ENCODE results near the gene PPP1R7. TPM values are rescaled to one million over a fixed set of nuclear protein-coding genes. Genes with fewer than 3 reads are reported as not detected.

PPP1R7 gene
- total RNA-seq, 1 donor from 2014 or later = 55.5 TPM

- Mint-ChIP-seq H3K9me3 (ENCODE audit: unreplicated experiment) (no peaks in the 10 kb centered on the region), H3K4me1 (ENCODE audit: unreplicated experiment) (no peaks in the 10 kb centered on the region), H3K36me3 (ENCODE audit: unreplicated experiment) (no peaks in the 10 kb centered on the region), H3K27ac (ENCODE audit: unreplicated experiment) (no peak overlapping the region), H3K27me3 (ENCODE audit: unreplicated experiment) (no peaks in the 10 kb centered on the region), H3K4me3 (ENCODE audit: unreplicated experiment) (no peak overlapping the region)
- DNase-seq (ENCODE audit: extremely low spot score, unreplicated experiment) = no peak
- TF ChIP-seq CTCF (IDR thresholded peaks at IDR 0.05) = no peak
Observed at GRCh38 chr2:241136661-241137260, 13.5 kb upstream of the PPP1R7 start.

- Mint-ChIP-seq H3K36me3 (ENCODE audit: unreplicated experiment) (no peaks in the 10 kb centered on the region), H3K27ac (ENCODE audit: unreplicated experiment) (no peak overlapping the region), H3K9me3 (ENCODE audit: unreplicated experiment) (no peaks in the 10 kb centered on the region), H3K4me3 (ENCODE audit: unreplicated experiment) (no peak overlapping the region), H3K4me1 (ENCODE audit: unreplicated experiment) (no peaks in the 10 kb centered on the region), H3K27me3 (ENCODE audit: unreplicated experiment) (no peaks in the 10 kb centered on the region)
- no peak for TF ChIP-seq CTCF (IDR thresholded peaks at IDR 0.05)
- DNase-seq (ENCODE audit: extremely low spot score, unreplicated experiment) = no peak
Observed at GRCh38 chr2:241137276-241138190, 12.7 kb upstream of the PPP1R7 start.

GRCh38 chr2:241138471-241138870, 11.8 kb upstream of the PPP1R7 start:
- H3K4me1 Mint-ChIP-seq (ENCODE audit: unreplicated experiment) = no peaks in the 10 kb centered on the region
- H3K4me3 Mint-ChIP-seq (ENCODE audit: unreplicated experiment) = no peak overlapping the region
- no peak for TF ChIP-seq CTCF (IDR thresholded peaks at IDR 0.05)
- no peaks in the 10 kb centered on the region for H3K27me3 Mint-ChIP-seq (ENCODE audit: unreplicated experiment)
- no peaks in the 10 kb centered on the region for H3K9me3 Mint-ChIP-seq (ENCODE audit: unreplicated experiment)
- no peak overlapping the region for H3K27ac Mint-ChIP-seq (ENCODE audit: unreplicated experiment)
- no peak for DNase-seq (ENCODE audit: extremely low spot score, unreplicated experiment)
- peaks cover 2% of the 10 kb centered on the region for H3K36me3 Mint-ChIP-seq (ENCODE audit: unreplicated experiment)

- DNase-seq (ENCODE audit: extremely low spot score, unreplicated experiment) = no peak
- Mint-ChIP-seq H3K4me3 (ENCODE audit: unreplicated experiment) (no peak overlapping the region), H3K9me3 (ENCODE audit: unreplicated experiment) (no peaks in the 10 kb centered on the region), H3K27ac (ENCODE audit: unreplicated experiment) (no peak overlapping the region), H3K27me3 (ENCODE audit: unreplicated experiment) (no peaks in the 10 kb centered on the region), H3K4me1 (ENCODE audit: unreplicated experiment) (no peaks in the 10 kb centered on the region), H3K36me3 (ENCODE audit: unreplicated experiment) (peaks cover 2% of the 10 kb centered on the region)
- TF ChIP-seq CTCF (IDR thresholded peaks at IDR 0.05) = no peak
Observed at GRCh38 chr2:241139531-241140444, 10.5 kb upstream of the PPP1R7 start.

Data from osteocyte (in vitro differentiated cells).